HepG2 (cell line): ENCODE results near the gene ZNF248. TPM values are rescaled to one million over a fixed set of nuclear protein-coding genes. Genes with fewer than 3 reads are reported as not detected.

Experiments
- ATAC-seq: fragments of 200-7000 bp; cut with Tn5 transposase; 3 replicates; pipeline ENCODE4 v1.9.1; 2020; ENCODE audit warnings: mild to moderate bottlenecking, moderate library complexity
- BruUV-seq: library from RNA; stranded (reverse); fragments of 400-500 nt; replicated peaks from 2 replicates; lab custom pipeline; 2021; lab: Mats Ljungman, UMichigan
- CTCF ChIA-PET: fragments of 300-600 bp; formaldehyde crosslinking; extraction: SDS; loops from one replicate; lab custom pipeline; 2021; ENCODE audit warnings: low total read pairs, inconsistent platforms, low intra/inter-chr PET ratio; lab: Yijun Ruan, JAX
- POLR2A ChIA-PET: fragments of 350-600 bp; sonication (Branson Sonifier 250); formaldehyde crosslinking; loops from one replicate; lab custom pipeline; 2020; ENCODE audit warnings: antibody characterized with exemption, inconsistent platforms; lab: Yijun Ruan, JAX
- DNase-seq: peaks from one replicate; pipeline ENCODE4 v3.0.0-alpha.2; 2015; ENCODE audit warnings: low spot score
- FAIRE-seq: peaks from 3 replicates; lab custom pipeline; 2011; peaks lifted over from hg19 to GRCh38; lab: Jason Lieb, UNC
- H2AFZ ChIP-seq: one replicate; pipeline ENCODE4 v1.6.1; 2011; ENCODE audit warnings: low read length, inconsistent platforms
- H3K27ac ChIP-seq: fragments of 300-600 bp; 3 replicates; pipeline ENCODE4 v1.8.0; 2011; ENCODE audit warnings: mixed run types, mild to moderate bottlenecking, mixed read lengths, low read length, inconsistent platforms; ENCODE audit not compliant: insufficient read depth; ENCODE audit errors: extremely low read length
- H3K27me3 ChIP-seq, 2 experiments: fragments of 200-600 bp in 1 of 2; 2 replicates in 1 of 2; 3 replicates in 1 of 2; pipeline versions ENCODE4 v1.6.0 to v1.8.0; 2011; ENCODE audit warnings: low read length in 2 of 2, mild to moderate bottlenecking in 2 of 2, moderate library complexity in 2 of 2, inconsistent platforms in 1 of 2; ENCODE audit not compliant: insufficient read depth in 2 of 2, control insufficient read depth in 1 of 2
- H3K36me3 ChIP-seq, 2 experiments: fragments of 200-600 bp in 1 of 2; replicated peaks in 1 of 2; 2 replicates in 1 of 2; 3 replicates in 1 of 2; pipeline versions ENCODE4 v1.5.1 to v1.8.0; 2011; ENCODE audit warnings: low read length in 2 of 2, inconsistent platforms in 1 of 2; ENCODE audit not compliant: insufficient read depth in 2 of 2, control insufficient read depth in 1 of 2
- H3K4me1 ChIP-seq: 2 replicates; pipeline ENCODE4 v1.5.1; 2012; ENCODE audit warnings: low read length, inconsistent platforms; ENCODE audit not compliant: insufficient read depth
- H3K4me2 ChIP-seq: 2 replicates; pipeline ENCODE4 v1.6.0; 2011; ENCODE audit warnings: low read depth, low read length, inconsistent platforms
- H3K4me3 ChIP-seq, 3 experiments: fragments of 200-600 bp in 1 of 3; sonication (generic), shearing (Covaris generic) in 1 of 3; replicated peaks in 1 of 3; 2 replicates each; pipeline ENCODE4 v1.5.1; 2011 to 2016; ENCODE audit warnings: low read length in 3 of 3, inconsistent platforms in 2 of 3, low read depth in 2 of 3, mild to moderate bottlenecking in 2 of 3, control low read depth in 1 of 3, mixed read lengths in 1 of 3; ENCODE audit not compliant: insufficient read depth in 1 of 3
- H3K79me2 ChIP-seq: one replicate; pipeline ENCODE4 v1.6.1; 2011; ENCODE audit warnings: low read length, inconsistent platforms; ENCODE audit not compliant: insufficient read depth
- H3K9ac ChIP-seq: 2 replicates; pipeline ENCODE4 v1.6.0; 2011; ENCODE audit warnings: mild to moderate bottlenecking, low read depth, low read length, inconsistent platforms; ENCODE audit not compliant: insufficient read depth
- H3K9me3 ChIP-seq: 2 replicates; pipeline ENCODE4 v1.5.1; 2012; ENCODE audit warnings: mild to moderate bottlenecking, low read length
- H4K20me1 ChIP-seq: 2 replicates; pipeline ENCODE4 v1.6.0; 2011; ENCODE audit warnings: inconsistent platforms, mild to moderate bottlenecking, low read length, moderate library complexity; ENCODE audit not compliant: insufficient read depth
- ELF3 ChIP-seq: IDR thresholded peaks from 2 replicates; pipeline ENCODE4 v1.6.1; 2016; ENCODE audit warnings: missing genetic modification reagents, missing compliant biosample characterization
- EP300 ChIP-seq, 3 experiments: sonication (generic) in 1 of 3; formaldehyde crosslinking in 1 of 3; IDR thresholded peaks; 2 replicates each; pipeline versions ENCODE4 v1.5.1 to v1.6.1; 2011 to 2020; ENCODE audit warnings: low read depth in 2 of 3, low read length in 2 of 3, borderline replicate concordance in 1 of 3, improper control_type of control experiment in 1 of 3, mild to moderate bottlenecking in 1 of 3, missing genetic modification reagents in 1 of 3, moderate library complexity in 1 of 3
- HMGXB4 ChIP-seq, 2 experiments: sonication (generic) in 1 of 2; formaldehyde crosslinking in 1 of 2; IDR thresholded peaks; 2 replicates each; pipeline versions ENCODE4 v1.4.0 to v1.6.1; 2018 to 2020; ENCODE audit warnings: missing genetic modification reagents in 2 of 2, borderline replicate concordance in 1 of 2, low read depth in 1 of 2, mild to moderate bottlenecking in 1 of 2, missing biosample characterization in 1 of 2
- ISL2 ChIP-seq: sonication (generic); formaldehyde crosslinking; IDR thresholded peaks from 2 replicates; pipeline ENCODE4 v1.5.0; 2020; ENCODE audit warnings: missing genetic modification reagents
- MEF2D ChIP-seq: sonication (generic); formaldehyde crosslinking; IDR thresholded peaks from 2 replicates; pipeline ENCODE4 v1.5.1; 2020; ENCODE audit warnings: mild to moderate bottlenecking, missing genetic modification reagents
- MEIS1 ChIP-seq: sonication (generic); formaldehyde crosslinking; IDR thresholded peaks from 2 replicates; pipeline ENCODE4 v1.9.0; 2021; ENCODE audit warnings: mild to moderate bottlenecking, missing genetic modification reagents, moderate library complexity, borderline replicate concordance
- TCF7 ChIP-seq: sonication (generic); IDR thresholded peaks from 2 replicates; pipeline ENCODE4 v1.6.1; 2016; ENCODE audit warnings: antibody characterized with exemption, low read depth
- ZMYM4 ChIP-seq: sonication (generic); formaldehyde crosslinking; IDR thresholded peaks from 2 replicates; pipeline ENCODE4 v1.8.1; 2023; ENCODE audit warnings: mild to moderate bottlenecking, missing genetic modification reagents
- WGBS: methylation state at CpG from one replicate; pipeline ENCODE4 v1.1.6; 2017; ENCODE audit warnings: low lambda C conversion rate; 5-methylcytosine and 5-hydroxymethylcytosine counted together
- in situ Hi-C: cut with HindIII; loops from 2 replicates; pipeline ENCODE4 v1.10.0; 2017; ENCODE audit warnings: low pct_unique_long_range_greater_than_20kb; ENCODE audit not compliant: extremely low pct_ligation_motif_present
- intact Hi-C: fragments of 100-400 bp; cut with micrococcal nuclease; formaldehyde crosslinking; loops from one replicate; pipeline ENCODE4 v1.10.0; 2022; ENCODE audit not compliant: unreplicated experiment
- polyA plus RNA-seq, 8 experiments: library from polyadenylated mRNA; depleted of rRNA in 3 of 8; stranded (reverse) in 7 of 8; unstranded in 1 of 8; fragments of >200 nt; fragmentation: Illumina TruSeq in 4 of 8; extraction: Trizol in 4 of 8; gene quantifications; 2 replicates each; pipeline versions ENCODE4 v1.2.1 to v1.2.3, GENCODE V29; 2011 to 2016; ENCODE audit warnings: low read depth in 4 of 8, missing spikeins in 1 of 8, mixed read lengths in 1 of 8; ENCODE audit not compliant: insufficient read depth in 1 of 8
- total RNA-seq, 5 experiments: library from RNA; depleted of rRNA; stranded (reverse); fragments of >200 nt; fragmentation: Illumina TruSeq; extraction: Trizol; gene quantifications; 2 replicates each; pipeline ENCODE4 v1.2.3, GENCODE V29; 2016; ENCODE audit warnings: low read depth in 1 of 5

Gene ZNF248
- total and polyA plus RNA-seq, 2 of the 13 experiments (the other 11 are each of a cell fraction or from before 2014, with no cell fraction given), result 12.8 to 13.3 TPM

- TF ChIP-seq TCF7 (peak; percentile 86), EP300 (IDR thresholded peaks at IDR 0.05; ENCODE audit: low read depth in 2 of 2, low read length in 2 of 2) (peak in 1 of 2 experiments; percentile 35; a peak in 1 of 4 replicates), EP300 (CRISPR knock-in tag; IDR thresholded peaks at IDR 0.05; ENCODE audit: borderline replicate concordance) (peak; percentile 39; the same call in 1 of the 2 replicates), ISL2 (peak; percentile 83), ZMYM4 (CRISPR knock-in tag) (peak; percentile 65; the same call in 1 of the 2 replicates), ELF3 (CRISPR knock-in tag) (no peak), MEF2D (CRISPR knock-in tag) (no peak)
These were observed 45.1 kb downstream of the ZNF248 start (continued) for GRCh38 chr10:37812290-37812689.

GRCh38 chr10:37803269-37803668 lies 54.1 kb downstream of the ZNF248 start:
- no peaks in the 10 kb centered on the region for H3K9me3 ChIP-seq
- ChIA-PET POLR2A (no interaction called here), CTCF (no interaction called here)
- no peaks in the 10 kb centered on the region for H3K79me2 ChIP-seq
- no peaks in the 10 kb centered on the region for H3K27me3 ChIP-seq
- no peak for TF ChIP-seq MEIS1 (CRISPR knock-in tag)
- TF ChIP-seq HMGXB4 (CRISPR knock-in tag; IDR thresholded peaks at IDR 0.05; ENCODE audit: borderline replicate concordance in 1 of 2, low read depth in 1 of 2), result no peak
- TF ChIP-seq, all 625 proteins: peak for 0
- FAIRE-seq (no peak), ATAC-seq (no peak), DNase-seq (no peak)
- BruUV-seq, result no TSS peak
- Histone ChIP-seq H3K4me2 (no peak overlapping the region), H4K20me1 (no peaks in the 10 kb centered on the region), H3K36me3 (peaks cover 0 to 2% of the 10 kb centered on the region in 2 experiments; a peak in 2 of 5 replicates), H3K4me3 (no peak overlapping the region), H3K27ac (no peak overlapping the region), H3K9ac (no peak overlapping the region), H2AFZ (no peak overlapping the region), H3K4me1 (no peaks in the 10 kb centered on the region)
- in situ Hi-C loops (no loop called here), intact Hi-C loops (no loop called here)
- 100% methylated on average over 3 of the region's 3 CpGs for WGBS
